DND-41 (cell line): Measurements from ENCODE around the gene LUM.

Experiments used
- ATAC-seq: fragments of 200-7000 bp; cut with Tn5 transposase; 3 replicates; pipeline ENCODE4 v1.9.1; 2021; ENCODE audit warnings: low read depth; ENCODE audit not compliant: insufficient read depth
- DNase-seq: peaks from one replicate; pipeline ENCODE4 v3.0.0-alpha.2; 2020
- H2AFZ ChIP-seq: 2 replicates; pipeline ENCODE4 v1.6.0; 2012; ENCODE audit warnings: low read depth, low read length
- H3K27ac ChIP-seq: 2 replicates; pipeline ENCODE4 v1.5.1; 2012; ENCODE audit warnings: low read length, inconsistent platforms
- H3K27me3 ChIP-seq: fragments of 200-600 bp; sonication (generic); 2 replicates; pipeline ENCODE4 v1.6.0; 2012; ENCODE audit warnings: low read length, mild to moderate bottlenecking, inconsistent platforms; ENCODE audit not compliant: insufficient read depth, poor library complexity
- H3K36me3 ChIP-seq: 2 replicates; pipeline ENCODE4 v1.5.1; 2012; ENCODE audit warnings: low read length, inconsistent platforms; ENCODE audit not compliant: insufficient read depth
- H3K4me1 ChIP-seq: 2 replicates; pipeline ENCODE4 v1.5.1; 2012; ENCODE audit warnings: mild to moderate bottlenecking, low read length; ENCODE audit not compliant: insufficient read depth
- H3K4me2 ChIP-seq: 2 replicates; pipeline ENCODE4 v1.6.0; 2012; ENCODE audit warnings: mild to moderate bottlenecking, moderate library complexity, low read length, inconsistent platforms; ENCODE audit not compliant: insufficient read depth
- H3K4me3 ChIP-seq, 2 experiments: fragments of 200-600 bp in 1 of 2; shearing (Covaris generic) in 1 of 2; 2 replicates each; pipeline ENCODE4 v1.5.1; 2012 to 2016; ENCODE audit warnings: inconsistent platforms in 2 of 2, low read length in 2 of 2, mild to moderate bottlenecking in 2 of 2, low read depth in 1 of 2, moderate library complexity in 1 of 2
- H3K79me2 ChIP-seq: 2 replicates; pipeline ENCODE4 v1.6.0; 2012; ENCODE audit warnings: low read length, inconsistent platforms; ENCODE audit not compliant: insufficient read depth
- H3K9ac ChIP-seq: 2 replicates; pipeline ENCODE4 v1.6.0; 2012; ENCODE audit warnings: low read depth, mild to moderate bottlenecking, inconsistent platforms, low read length, moderate library complexity
- H3K9me3 ChIP-seq: 2 replicates; pipeline ENCODE4 v1.5.1; 2012; ENCODE audit warnings: low read length, moderate library complexity, mild to moderate bottlenecking, inconsistent platforms; ENCODE audit not compliant: insufficient read depth, severe bottlenecking
- H4K20me1 ChIP-seq: 2 replicates; pipeline ENCODE4 v1.6.0; 2012; ENCODE audit warnings: low read length; ENCODE audit not compliant: insufficient read depth
- CTCF ChIP-seq: IDR thresholded peaks from 2 replicates; pipeline ENCODE4 v1.5.1; 2012; ENCODE audit warnings: borderline replicate concordance, low read length, moderate library complexity, mild to moderate bottlenecking; ENCODE audit not compliant: poor library complexity, severe bottlenecking; ENCODE audit errors: extremely low read depth
- EZH2 ChIP-seq: IDR thresholded peaks from 3 replicates; pipeline ENCODE4 v1.6.1; 2012; ENCODE audit warnings: borderline replicate concordance, low read depth, mild to moderate bottlenecking, moderate library complexity, low read length, inconsistent platforms; ENCODE audit not compliant: severe bottlenecking

LUM gene

GRCh38 chr12:91061091-91061490 is 50.2 kb downstream of the LUM start:
- Histone ChIP-seq H3K4me2 (no peak overlapping the region), H3K79me2 (no peaks in the 10 kb centered on the region), H3K27ac (no peak overlapping the region), H4K20me1 (no peaks in the 10 kb centered on the region), H3K9me3 (no peaks in the 10 kb centered on the region), H3K4me1 (no peaks in the 10 kb centered on the region), H2AFZ (no peak overlapping the region), H3K27me3 (no peaks in the 10 kb centered on the region), H3K4me3 (no peak overlapping the region), H3K36me3 (no peaks in the 10 kb centered on the region), H3K9ac (no peak overlapping the region)
- no peak for DNase-seq
- TF ChIP-seq CTCF, result no peak
- no peak for TF ChIP-seq EZH2
- ATAC-seq, result no peak

GRCh38 chr12:91059211-91059610 is 52.1 kb downstream of the LUM start:
- Histone ChIP-seq H3K79me2 (no peaks in the 10 kb centered on the region), H3K36me3 (no peaks in the 10 kb centered on the region), H3K9ac (no peak overlapping the region), H4K20me1 (no peaks in the 10 kb centered on the region), H3K4me1 (no peaks in the 10 kb centered on the region), H3K4me3 (no peak overlapping the region), H3K9me3 (no peaks in the 10 kb centered on the region), H2AFZ (no peak overlapping the region), H3K27ac (no peak overlapping the region), H3K4me2 (no peak overlapping the region), H3K27me3 (no peaks in the 10 kb centered on the region)
- DNase-seq (no peak), ATAC-seq (no peak)
- TF ChIP-seq CTCF (no peak), EZH2 (no peak)

GRCh38 chr12:91058786-91059185 is 52.5 kb downstream of the LUM start:
- H3K4me1 ChIP-seq, result no peaks in the 10 kb centered on the region
- H3K27ac ChIP-seq, result no peak overlapping the region
- DNase-seq (no peak), ATAC-seq (no peak)
- no peaks in the 10 kb centered on the region for H3K36me3 ChIP-seq
- no peaks in the 10 kb centered on the region for H4K20me1 ChIP-seq
- no peaks in the 10 kb centered on the region for H3K79me2 ChIP-seq
- H3K27me3 ChIP-seq, result no peaks in the 10 kb centered on the region
- no peak overlapping the region for H2AFZ ChIP-seq
- H3K9me3 ChIP-seq, result no peaks in the 10 kb centered on the region
- H3K4me2 ChIP-seq, result no peak overlapping the region
- H3K9ac ChIP-seq, result no peak overlapping the region
- no peak overlapping the region for H3K4me3 ChIP-seq
- TF ChIP-seq EZH2 (no peak), CTCF (no peak)
